WTC11 (cell line): ENCODE results near the gene ETF1. TPM values are rescaled to one million over a fixed set of nuclear protein-coding genes. Genes with fewer than 3 reads are reported as not detected.
A peak's percentile ranks its signal among the peaks of the same experiment; 100 is the strongest.

Experiments
- ATAC-seq: fragments of 200-7000 bp; cut with Tn5 transposase; 2 replicates; pipeline ENCODE4 v1.10.0; 2021; ENCODE audit warnings: mild to moderate bottlenecking, moderate library complexity
- CTCF ChIA-PET: fragments of 300-600 bp; sonication (Branson Sonifier 250); formaldehyde crosslinking; loops from one replicate; lab custom pipeline; 2021; ENCODE audit warnings: antibody characterized with exemption; lab: Charles Lee
- POLR2A ChIA-PET: fragments of 350-600 bp; sonication (Branson Sonifier 250); formaldehyde crosslinking; loops from one replicate; lab custom pipeline; 2021; ENCODE audit warnings: antibody characterized with exemption; lab: Charles Lee
- DNase-seq: peaks from one replicate; pipeline ENCODE4 v3.0.0; 2021; ENCODE audit warnings: low spot score
- H3K27ac Mint-ChIP-seq: 2 replicates; pipeline ENCODE4 v1.8.0; 2021; ENCODE audit warnings: mixed read lengths
- H3K27me3 Mint-ChIP-seq: 2 replicates; pipeline ENCODE4 v1.8.0; 2021; ENCODE audit warnings: low read depth, mild to moderate bottlenecking, moderate library complexity, mixed read lengths
- H3K36me3 Mint-ChIP-seq: 2 replicates; pipeline ENCODE4 v1.8.0; 2021; ENCODE audit warnings: mixed read lengths
- H3K4me1 Mint-ChIP-seq: 2 replicates; pipeline ENCODE4 v1.8.0; 2022; ENCODE audit warnings: mixed read lengths
- H3K4me3 Mint-ChIP-seq: 2 replicates; pipeline ENCODE4 v1.8.0; 2021; ENCODE audit warnings: mild to moderate bottlenecking, moderate library complexity, mixed read lengths
- H3K9me3 Mint-ChIP-seq: 2 replicates; pipeline ENCODE4 v1.8.0; 2021; ENCODE audit warnings: mixed read lengths
- ATF1 ChIP-seq: sonication (generic); formaldehyde crosslinking; IDR thresholded peaks from 2 replicates; pipeline ENCODE4 v1.8.1; 2023; ENCODE audit warnings: mild to moderate bottlenecking, moderate library complexity, missing genetic modification reagents
- CREB1 ChIP-seq: sonication (generic); formaldehyde crosslinking; IDR thresholded peaks from 2 replicates; pipeline ENCODE4 v1.8.0; 2023; ENCODE audit warnings: mild to moderate bottlenecking, missing genetic modification reagents
- ESRRA ChIP-seq: sonication (generic); formaldehyde crosslinking; IDR thresholded peaks from 2 replicates; pipeline ENCODE4 v1.8.1; 2022; ENCODE audit warnings: mild to moderate bottlenecking, missing genetic modification reagents, borderline replicate concordance
- IRF2 ChIP-seq: sonication (generic); formaldehyde crosslinking; IDR thresholded peaks from 2 replicates; pipeline ENCODE4 v1.8.0; 2022; ENCODE audit warnings: low read depth, missing genetic modification reagents, borderline replicate concordance
- NR2C2 ChIP-seq: sonication (generic); formaldehyde crosslinking; IDR thresholded peaks from 2 replicates; pipeline ENCODE4 v1.8.0; 2022; ENCODE audit warnings: mild to moderate bottlenecking, missing genetic modification reagents
- NR3C1 ChIP-seq: sonication (generic); formaldehyde crosslinking; conservative IDR thresholded peaks from 2 replicates; pipeline ENCODE4 v1.8.1; 2023; ENCODE audit warnings: low read depth, mild to moderate bottlenecking, missing genetic modification reagents
- PRRX2 ChIP-seq: fragments of 250-450 bp; sonication (Bioruptor Pico); IDR thresholded peaks from 2 replicates; pipeline ENCODE4 v1.8.0; 2021; ENCODE audit warnings: mild to moderate bottlenecking
- SMAD3 ChIP-seq: sonication (generic); formaldehyde crosslinking; IDR thresholded peaks from 2 replicates; pipeline ENCODE4 v1.8.0; 2022; ENCODE audit warnings: missing genetic modification reagents, mild to moderate bottlenecking, borderline replicate concordance
- TCF7 ChIP-seq: sonication (generic); formaldehyde crosslinking; IDR thresholded peaks from 2 replicates; pipeline ENCODE4 v1.8.0; 2022; ENCODE audit warnings: mild to moderate bottlenecking, low read depth, missing genetic modification reagents, moderate library complexity
- TEAD1 ChIP-seq: sonication (generic); formaldehyde crosslinking; IDR thresholded peaks from 2 replicates; pipeline ENCODE4 v1.8.0; 2022; ENCODE audit warnings: mild to moderate bottlenecking, missing genetic modification reagents
- TP53 ChIP-seq: sonication (generic); formaldehyde crosslinking; IDR thresholded peaks from 2 replicates; pipeline ENCODE4 v1.8.1; 2023; ENCODE audit warnings: mild to moderate bottlenecking, missing genetic modification reagents
- ZNF232 ChIP-seq: sonication (generic); formaldehyde crosslinking; IDR thresholded peaks from 2 replicates; pipeline ENCODE4 v1.8.0; 2022; ENCODE audit warnings: mild to moderate bottlenecking, missing genetic modification reagents
- ZNF396 ChIP-seq: fragments of 250-450 bp; sonication (Bioruptor Pico); IDR thresholded peaks from 2 replicates; pipeline ENCODE4 v1.8.0; 2021; ENCODE audit warnings: mild to moderate bottlenecking, moderate library complexity, borderline replicate concordance
- total RNA-seq: library from RNA; stranded (reverse); gene quantifications from 3 replicates; pipeline ENCODE4 v1.2.3, GENCODE V29; 2021
- TF ChIP-seq, protein P1 (sequence below): sonication (generic); formaldehyde crosslinking; IDR thresholded peaks from 2 replicates; pipeline ENCODE4 v1.8.0; 2022; ENCODE audit warnings: missing genetic modification reagents
- TF ChIP-seq, protein P2 (sequence below): fragments of 250-450 bp; sonication (Bioruptor Pico); conservative IDR thresholded peaks from 2 replicates; pipeline ENCODE4 v1.9.0; 2021; ENCODE audit warnings: mild to moderate bottlenecking
- TF ChIP-seq, protein P3 (sequence below): sonication (generic); formaldehyde crosslinking; IDR thresholded peaks from 2 replicates; pipeline ENCODE4 v1.8.1; 2023; ENCODE audit warnings: mild to moderate bottlenecking, moderate library complexity, missing genetic modification reagents
- TF ChIP-seq, protein P4 (sequence below): sonication (generic); formaldehyde crosslinking; IDR thresholded peaks from 2 replicates; pipeline ENCODE4 v1.8.1; 2023; ENCODE audit warnings: mild to moderate bottlenecking, missing genetic modification reagents, borderline replicate concordance
- TF ChIP-seq, protein P5 (sequence below): fragments of 250-450 bp; sonication (Bioruptor Pico); IDR thresholded peaks from 2 replicates; pipeline ENCODE4 v1.9.0; 2021; ENCODE audit warnings: mild to moderate bottlenecking

Gene ETF1
- total RNA-seq, 1 experiment from 2014 or later = 137 TPM

DNA sequence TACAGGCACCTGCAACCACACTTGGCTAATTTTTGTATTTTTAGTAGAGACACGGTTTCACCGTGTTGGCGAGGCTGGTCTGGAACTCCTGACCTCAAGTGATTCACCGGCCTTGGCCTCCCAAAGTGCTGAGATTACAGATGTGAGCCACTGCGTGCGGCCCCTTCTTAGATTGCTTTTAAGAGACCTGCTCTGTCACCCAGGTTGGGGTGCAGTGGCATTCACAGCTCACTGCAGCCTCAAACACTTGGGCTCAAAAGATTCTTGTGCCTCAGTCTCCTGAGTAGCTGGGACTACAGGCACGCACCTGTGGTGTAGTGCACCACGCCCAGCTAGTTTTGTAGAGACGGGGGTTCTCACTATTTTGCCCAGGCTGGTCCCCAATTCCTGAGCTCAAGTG, 21.2 kb upstream of the ETF1 start (continued):
- TF ChIP-seq ATF1 (CRISPR knock-in tag) = no peak
- TF ChIP-seq, protein P1, sequence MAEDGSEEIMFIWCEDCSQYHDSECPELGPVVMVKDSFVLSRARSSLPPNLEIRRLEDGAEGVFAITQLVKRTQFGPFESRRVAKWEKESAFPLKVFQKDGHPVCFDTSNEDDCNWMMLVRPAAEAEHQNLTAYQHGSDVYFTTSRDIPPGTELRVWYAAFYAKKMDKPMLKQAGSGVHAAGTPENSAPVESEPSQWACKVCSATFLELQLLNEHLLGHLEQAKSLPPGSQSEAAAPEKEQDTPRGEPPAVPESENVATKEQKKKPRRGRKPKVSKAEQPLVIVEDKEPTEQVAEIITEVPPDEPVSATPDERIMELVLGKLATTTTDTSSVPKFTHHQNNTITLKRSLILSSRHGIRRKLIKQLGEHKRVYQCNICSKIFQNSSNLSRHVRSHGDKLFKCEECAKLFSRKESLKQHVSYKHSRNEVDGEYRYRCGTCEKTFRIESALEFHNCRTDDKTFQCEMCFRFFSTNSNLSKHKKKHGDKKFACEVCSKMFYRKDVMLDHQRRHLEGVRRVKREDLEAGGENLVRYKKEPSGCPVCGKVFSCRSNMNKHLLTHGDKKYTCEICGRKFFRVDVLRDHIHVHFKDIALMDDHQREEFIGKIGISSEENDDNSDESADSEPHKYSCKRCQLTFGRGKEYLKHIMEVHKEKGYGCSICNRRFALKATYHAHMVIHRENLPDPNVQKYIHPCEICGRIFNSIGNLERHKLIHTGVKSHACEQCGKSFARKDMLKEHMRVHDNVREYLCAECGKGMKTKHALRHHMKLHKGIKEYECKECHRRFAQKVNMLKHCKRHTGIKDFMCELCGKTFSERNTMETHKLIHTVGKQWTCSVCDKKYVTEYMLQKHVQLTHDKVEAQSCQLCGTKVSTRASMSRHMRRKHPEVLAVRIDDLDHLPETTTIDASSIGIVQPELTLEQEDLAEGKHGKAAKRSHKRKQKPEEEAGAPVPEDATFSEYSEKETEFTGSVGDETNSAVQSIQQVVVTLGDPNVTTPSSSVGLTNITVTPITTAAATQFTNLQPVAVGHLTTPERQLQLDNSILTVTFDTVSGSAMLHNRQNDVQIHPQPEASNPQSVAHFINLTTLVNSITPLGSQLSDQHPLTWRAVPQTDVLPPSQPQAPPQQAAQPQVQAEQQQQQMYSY (CRISPR knock-in tag) = no peak
- no peak for TF ChIP-seq NR3C1 (CRISPR knock-in tag)
- no peak for TF ChIP-seq TP53 (CRISPR knock-in tag)
- TF ChIP-seq, protein P2, sequence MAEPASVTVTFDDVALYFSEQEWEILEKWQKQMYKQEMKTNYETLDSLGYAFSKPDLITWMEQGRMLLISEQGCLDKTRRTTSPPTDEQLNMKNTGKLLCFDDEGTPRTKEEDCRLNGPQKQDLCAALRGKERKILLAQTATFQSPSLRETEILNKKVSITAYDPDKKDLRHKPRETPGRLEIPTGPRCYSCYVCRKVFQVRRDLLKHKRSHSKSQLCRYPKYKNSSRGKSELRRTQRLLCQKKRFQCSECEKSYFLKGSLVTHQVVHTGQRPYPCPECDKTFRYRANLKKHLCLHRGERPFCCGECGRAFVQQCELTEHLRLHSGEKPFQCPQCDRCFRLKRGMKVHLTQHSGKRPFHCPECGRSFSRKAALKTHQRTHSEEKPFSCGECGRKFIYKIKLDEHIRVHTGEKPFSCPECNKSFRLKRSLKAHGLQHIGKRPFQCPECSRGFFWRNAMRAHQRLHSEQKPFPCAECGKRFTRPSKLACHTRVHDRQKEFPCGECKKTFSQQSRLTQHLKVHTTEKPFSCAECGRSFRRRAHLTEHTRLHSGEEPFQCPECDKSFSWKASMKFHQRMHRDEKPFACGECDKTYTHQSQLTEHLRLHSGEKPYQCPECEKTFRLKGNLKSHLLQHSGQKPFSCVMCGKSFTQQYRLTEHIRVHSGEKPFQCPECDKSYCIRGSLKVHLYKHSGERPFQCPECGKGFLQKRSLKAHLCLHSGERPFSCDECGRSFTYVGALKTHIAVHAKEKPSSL (CRISPR knock-in tag) = no peak
- no peak for TF ChIP-seq SMAD3 (CRISPR knock-in tag)
- no peak for TF ChIP-seq CREB1 (CRISPR knock-in tag)
- TF ChIP-seq, all 79 proteins: peak for 0

DNA sequence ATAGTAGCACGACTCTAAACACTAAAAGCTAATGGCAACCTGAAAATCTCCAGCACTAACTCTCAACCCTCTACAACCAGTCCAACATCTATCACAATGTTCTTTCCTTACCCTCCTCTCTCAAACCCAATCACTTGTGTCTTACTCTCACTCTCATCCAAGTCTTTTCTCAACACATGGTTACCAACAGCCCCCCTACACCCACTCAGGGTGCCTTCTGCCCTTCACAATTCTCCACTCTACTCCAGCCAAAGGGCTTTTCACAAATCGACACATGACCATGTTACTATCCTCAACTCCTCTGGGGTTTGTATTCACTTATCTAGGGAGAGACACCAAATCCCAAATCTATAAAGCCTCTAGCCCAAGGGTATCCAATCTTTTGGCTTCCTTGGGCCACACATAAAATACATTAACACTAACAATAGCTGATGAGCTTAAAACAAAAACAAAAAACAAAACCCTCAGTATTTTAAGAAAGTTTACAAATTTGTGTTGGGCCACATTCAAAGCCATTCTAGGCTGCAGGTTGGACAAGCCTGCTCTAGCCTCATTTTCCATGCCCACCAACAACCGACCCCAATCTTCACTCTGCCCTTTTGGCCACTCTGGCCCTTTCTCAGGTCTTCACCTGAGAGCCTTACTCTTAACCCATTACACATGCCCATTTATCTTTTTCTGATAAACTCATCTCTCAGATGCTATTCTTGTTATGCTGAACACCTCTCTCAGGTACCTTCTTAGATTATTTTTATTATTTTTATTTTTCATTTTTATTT, 20.5 kb upstream of the ETF1 start:
- Mint-ChIP-seq H3K27me3 (no peaks in the 10 kb centered on the region), H3K4me3 (no peak overlapping the region), H3K36me3 (peaks cover 87% of the 10 kb centered on the region), H3K27ac (peak overlapping the region; percentile 1; the same call in 1 of the 2 replicates), H3K9me3 (no peaks in the 10 kb centered on the region), H3K4me1 (no peaks in the 10 kb centered on the region)
- TF ChIP-seq TCF7 (CRISPR knock-in tag) (no peak), SMAD3 (CRISPR knock-in tag) (no peak), IRF2 (CRISPR knock-in tag) (no peak), TP53 (CRISPR knock-in tag) (no peak), PRRX2 (CRISPR knock-in tag) (no peak), ZNF232 (CRISPR knock-in tag) (no peak), ESRRA (CRISPR knock-in tag) (no peak), ZNF396 (CRISPR knock-in tag) (no peak), NR2C2 (CRISPR knock-in tag) (no peak), TEAD1 (CRISPR knock-in tag) (no peak)
- TF ChIP-seq, protein P3, sequence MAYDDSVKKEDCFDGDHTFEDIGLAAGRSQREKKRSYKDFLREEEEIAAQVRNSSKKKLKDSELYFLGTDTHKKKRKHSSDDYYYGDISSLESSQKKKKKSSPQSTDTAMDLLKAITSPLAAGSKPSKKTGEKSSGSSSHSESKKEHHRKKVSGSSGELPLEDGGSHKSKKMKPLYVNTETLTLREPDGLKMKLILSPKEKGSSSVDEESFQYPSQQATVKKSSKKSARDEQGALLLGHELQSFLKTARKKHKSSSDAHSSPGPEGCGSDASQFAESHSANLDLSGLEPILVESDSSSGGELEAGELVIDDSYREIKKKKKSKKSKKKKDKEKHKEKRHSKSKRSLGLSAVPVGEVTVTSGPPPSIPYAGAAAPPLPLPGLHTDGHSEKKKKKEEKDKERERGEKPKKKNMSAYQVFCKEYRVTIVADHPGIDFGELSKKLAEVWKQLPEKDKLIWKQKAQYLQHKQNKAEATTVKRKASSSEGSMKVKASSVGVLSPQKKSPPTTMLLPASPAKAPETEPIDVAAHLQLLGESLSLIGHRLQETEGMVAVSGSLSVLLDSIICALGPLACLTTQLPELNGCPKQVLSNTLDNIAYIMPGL (CRISPR knock-in tag) = no peak
- TF ChIP-seq, protein P4, sequence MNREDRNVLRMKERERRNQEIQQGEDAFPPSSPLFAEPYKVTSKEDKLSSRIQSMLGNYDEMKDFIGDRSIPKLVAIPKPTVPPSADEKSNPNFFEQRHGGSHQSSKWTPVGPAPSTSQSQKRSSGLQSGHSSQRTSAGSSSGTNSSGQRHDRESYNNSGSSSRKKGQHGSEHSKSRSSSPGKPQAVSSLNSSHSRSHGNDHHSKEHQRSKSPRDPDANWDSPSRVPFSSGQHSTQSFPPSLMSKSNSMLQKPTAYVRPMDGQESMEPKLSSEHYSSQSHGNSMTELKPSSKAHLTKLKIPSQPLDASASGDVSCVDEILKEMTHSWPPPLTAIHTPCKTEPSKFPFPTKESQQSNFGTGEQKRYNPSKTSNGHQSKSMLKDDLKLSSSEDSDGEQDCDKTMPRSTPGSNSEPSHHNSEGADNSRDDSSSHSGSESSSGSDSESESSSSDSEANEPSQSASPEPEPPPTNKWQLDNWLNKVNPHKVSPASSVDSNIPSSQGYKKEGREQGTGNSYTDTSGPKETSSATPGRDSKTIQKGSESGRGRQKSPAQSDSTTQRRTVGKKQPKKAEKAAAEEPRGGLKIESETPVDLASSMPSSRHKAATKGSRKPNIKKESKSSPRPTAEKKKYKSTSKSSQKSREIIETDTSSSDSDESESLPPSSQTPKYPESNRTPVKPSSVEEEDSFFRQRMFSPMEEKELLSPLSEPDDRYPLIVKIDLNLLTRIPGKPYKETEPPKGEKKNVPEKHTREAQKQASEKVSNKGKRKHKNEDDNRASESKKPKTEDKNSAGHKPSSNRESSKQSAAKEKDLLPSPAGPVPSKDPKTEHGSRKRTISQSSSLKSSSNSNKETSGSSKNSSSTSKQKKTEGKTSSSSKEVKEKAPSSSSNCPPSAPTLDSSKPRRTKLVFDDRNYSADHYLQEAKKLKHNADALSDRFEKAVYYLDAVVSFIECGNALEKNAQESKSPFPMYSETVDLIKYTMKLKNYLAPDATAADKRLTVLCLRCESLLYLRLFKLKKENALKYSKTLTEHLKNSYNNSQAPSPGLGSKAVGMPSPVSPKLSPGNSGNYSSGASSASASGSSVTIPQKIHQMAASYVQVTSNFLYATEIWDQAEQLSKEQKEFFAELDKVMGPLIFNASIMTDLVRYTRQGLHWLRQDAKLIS (CRISPR knock-in tag) = no peak
- TF ChIP-seq, protein P5, sequence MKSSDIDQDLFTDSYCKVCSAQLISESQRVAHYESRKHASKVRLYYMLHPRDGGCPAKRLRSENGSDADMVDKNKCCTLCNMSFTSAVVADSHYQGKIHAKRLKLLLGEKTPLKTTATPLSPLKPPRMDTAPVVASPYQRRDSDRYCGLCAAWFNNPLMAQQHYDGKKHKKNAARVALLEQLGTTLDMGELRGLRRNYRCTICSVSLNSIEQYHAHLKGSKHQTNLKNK = no peak
- DNase-seq = no peak
- ATAC-seq = no peak
- ChIA-PET CTCF (no interaction called here), POLR2A (interaction anchor here (0.6 to 0.7 kb wide), 3 partner anchors 11 to 189 kb away, joined by 3 to 4 read pairs (median 3); no protein-coding TSS in a partner anchor)
